Loucy (cell line): Measurements from ENCODE around the gene RFNG.

Experiments
- CTCF ChIP-seq: fragments of 200-600 bp; sonication (generic); conservative IDR thresholded peaks from 2 replicates; pipeline ENCODE4 v1.5.1; 2014; ENCODE audit warnings: mild to moderate bottlenecking, antibody characterized with exemption, low read length
- EZH2phosphoT487 ChIP-seq: fragments of 200-600 bp; IDR thresholded peaks from 2 replicates; pipeline ENCODE4 v1.6.1; 2018; ENCODE audit warnings: antibody characterized with exemption, mild to moderate bottlenecking, moderate library complexity, borderline replicate concordance

GRCh38 chr17:82080789-82081464, 29.3 kb upstream of the RFNG start:
- TF ChIP-seq EZH2phosphoT487 (no peak), CTCF (no peak)
